Heart right ventricle (tissue), 16 donors: Measurements from ENCODE around the gene EXOC5. TPM values are rescaled to one million over a fixed set of nuclear protein-coding genes. Genes with fewer than 3 reads are reported as not detected.
"Not testable (repeated sequence)": the region's sequence is repeated elsewhere in the genome, so short reads cannot be mapped to it uniquely, and the experiment has no call there.

Experiments
- ATAC-seq, 8 donors: fragments of 200-7000 bp; cut with Tn5 transposase; one replicate each; pipeline ENCODE4 v1.9.1; 2020; ENCODE audit warnings: mild to moderate bottlenecking in 8 of 8, moderate library complexity in 8 of 8, moderate number of reproducible peaks in 1 of 8
- DNase-seq, 2 donors: peaks; one replicate each; pipeline ENCODE4 v3.0.0-alpha.2; 2020
- H3K27ac ChIP-seq, 10 donors: fragments of 200-600 bp; sonication (generic) in 2 of 10; one replicate each; pipeline versions ENCODE4 v1.5.0 to v1.8.0; 2020 to 2022; ENCODE audit warnings: mild to moderate bottlenecking in 3 of 10
- H3K27me3 ChIP-seq, 7 donors: fragments of 200-600 bp; one replicate each; pipeline ENCODE4 v1.8.0; 2021 to 2022; ENCODE audit warnings: mild to moderate bottlenecking in 2 of 7
- H3K36me3 ChIP-seq, 9 donors: fragments of 200-600 bp; sonication (generic) in 1 of 9; one replicate each; pipeline versions ENCODE4 v1.5.0 to v1.8.0; 2020 to 2022; ENCODE audit warnings: mild to moderate bottlenecking in 2 of 9
- H3K4me1 ChIP-seq, 9 donors: fragments of 200-600 bp; sonication (generic) in 1 of 9; one replicate each; pipeline versions ENCODE4 v1.5.0 to v1.8.0; 2020 to 2022; ENCODE audit warnings: mild to moderate bottlenecking in 4 of 9
- H3K4me3 ChIP-seq, 10 donors: fragments of 200-600 bp; sonication (generic) in 2 of 10; one replicate each; pipeline versions ENCODE4 v1.5.0 to v1.8.0; 2020 to 2022; ENCODE audit warnings: mild to moderate bottlenecking in 7 of 10, moderate library complexity in 2 of 10
- H3K9me3 ChIP-seq, 11 donors: fragments of 200-600 bp in 10 of 11; sonication (generic) in 2 of 11; one replicate each; pipeline versions ENCODE4 v1.5.0 to v1.8.0; 2013 to 2022; ENCODE audit warnings: mild to moderate bottlenecking in 2 of 11, control low read depth in 1 of 11, moderate library complexity in 1 of 11
- CTCF ChIP-seq, 9 donors: fragments of 200-600 bp; sonication (generic) in 2 of 9; IDR thresholded peaks; one replicate each; pipeline versions ENCODE4 v1.5.0 to v1.8.0; 2021 to 2022; ENCODE audit warnings: antibody characterized with exemption in 9 of 9, mild to moderate bottlenecking in 5 of 9, moderate library complexity in 1 of 9
- WGBS, 2 donors: extraction: QIAGEN DNeasy Blood & Tissue Kit; methylation state at CpG; one replicate each; pipeline ENCODE4 v1.1.7; 2013; ENCODE audit warnings: inconsistent platforms in 1 of 2; 5-methylcytosine and 5-hydroxymethylcytosine counted together
- intact Hi-C, 10 donors: fragments of 100-400 bp; cut with DNase I; formaldehyde crosslinking; loops; one replicate each; pipeline versions ENCODE4 v1.11.1 to v1.14.2; 2022
- polyA plus RNA-seq, 2 donors: library from polyadenylated mRNA; stranded (reverse); fragments of 200-250 nt; gene quantifications; one replicate each; pipeline ENCODE4 v1.2.3, GENCODE V29; 2013
- total RNA-seq, 10 donors: library from RNA; stranded (reverse); fragmentation: NEBNext Ultra II Directional in 3 of 10; extraction: Animal tissue kit (Norgen Biotek cat#: 25700) in 3 of 10; gene quantifications; one replicate each; pipeline versions ENCODE4 v1.2.1 to v1.2.4, GENCODE V29; 2021 to 2023
- donor health status: Arrhythmogenic right ventricular cardiomyopathy.
- donor health status: ischemic (EF 13 %, LVEDD 7.1; RV severe dilation, severe dysfunction).
- donor health status: healthy with polysubstance abuse.
- donor health status: DM: no; HTN: yes; CAD: no.
- donor health status: DM: no; HTN: no; CAD: no.
- donor health status: ischemic (EF 25% LVEDD 6.9; RV normal size, moderate dysfunction).
- donor health status: ischemic (EF 25% LVEDD 5.7; RV mildly dilated, moderate dysfunction).
- donor health status: healthy.
- donor health status: DM: yes; HTN: yes; CAD: no.
- donor health status: Ischemic cardiomyopathy.
- donor health status: ischemic (EF 35%, LVEDD 5.7; RV mildly dilated, moderate dysfunction).
- donor health status: nonischemic (EF 11% LVEDD 7.7; RV severe dilation, severe dysfunction).
- donor health status: DM: yes; HTN: yes; CAD: no.
- donor health status: PGD.
- donor health status: ischemic (EF 29% LVEDD 5.4; RV normal size, mild dysfunction).
- donor health status: nonischemic (EF 23%, LVEDD 6.1; RV moderate dilation, normal function).

The EXOC5 gene
- total and polyA plus RNA-seq, 12 donors = 5.5 to 70.1 (median 59.8) TPM

- H3K4me3 ChIP-seq = no peak overlapping the region
- peaks cover 0 to 8% (median 0%) of the 10 kb centered on the region in 9 donors for H3K4me1 ChIP-seq
- intact Hi-C loops = no loop called here
- TF ChIP-seq CTCF (IDR thresholded peaks at IDR 0.05) = no peak
- H3K9me3 ChIP-seq = no peaks in the 10 kb centered on the region
- DNase-seq (no peak), ATAC-seq (no peak)
- H3K27ac ChIP-seq = no peak overlapping the region
- no peaks in the 10 kb centered on the region for H3K27me3 ChIP-seq
- H3K36me3 ChIP-seq = peaks cover 0 to 87% (median 3%) of the 10 kb centered on the region in 9 donors
Measured at GRCh38 chr14:57243320-57243719, 25.4 kb downstream of the EXOC5 start.

- DNase-seq, H3K27me3 ChIP-seq, H3K9me3 ChIP-seq, H3K4me1 ChIP-seq, ATAC-seq, H3K27ac ChIP-seq, H3K4me3 ChIP-seq, intact Hi-C loops: not testable (repeated sequence)
- peaks cover 0 to 91% (median 3%) of the 10 kb centered on the region in 9 donors for H3K36me3 ChIP-seq
- 96% methylated on average over 7 of the region's 7 CpGs for WGBS, 2 donors
Measured at GRCh38 chr14:57240115-57240514, 28.6 kb downstream of the EXOC5 start.

- no peak for ATAC-seq
Measured at GRCh38 chr14:57232006-57232405, 36.7 kb downstream of the EXOC5 start.

GRCh38 chr14:57228320-57228719, 40.4 kb downstream of the EXOC5 start:
- 94 to 96% methylated on average over 2 of the region's 2 CpGs for WGBS, 2 donors
- H3K27ac ChIP-seq, H3K4me3 ChIP-seq, H3K27me3 ChIP-seq, H3K4me1 ChIP-seq, intact Hi-C loops, DNase-seq, ATAC-seq, H3K9me3 ChIP-seq: not testable (repeated sequence)
- H3K36me3 ChIP-seq = peaks cover 0 to 84% (median 25%) of the 10 kb centered on the region in 9 donors

More at GRCh38 chr14:57232006-57232405, 36.7 kb downstream of the EXOC5 start:
- Histone ChIP-seq H3K4me1 (no peaks in the 10 kb centered on the region), H3K27me3 (no peaks in the 10 kb centered on the region), H3K4me3 (no peak overlapping the region), H3K36me3 (peaks cover 0 to 100% (median 30%) of the 10 kb centered on the region in 9 donors), H3K9me3 (peaks cover 0 to 5% (median 0%) of the 10 kb centered on the region in 11 donors), H3K27ac (no peak overlapping the region)
- no peak for DNase-seq
- no peak for TF ChIP-seq CTCF (IDR thresholded peaks at IDR 0.05)
- WGBS, 2 donors = 95% methylated on average over 1 of the region's 1 CpG
- intact Hi-C loops = no loop called here

GRCh38 chr14:57227083-57227482, 41.6 kb downstream of the EXOC5 start:
- intact Hi-C loops = no loop called here

More at GRCh38 chr14:57227083-57227482, 41.6 kb downstream of the EXOC5 start:
- Histone ChIP-seq H3K4me1 (no peaks in the 10 kb centered on the region), H3K9me3 (peaks cover 0 to 5% (median 0%) of the 10 kb centered on the region in 11 donors), H3K36me3 (peaks cover 0 to 82% (median 22%) of the 10 kb centered on the region in 9 donors), H3K27me3 (no peaks in the 10 kb centered on the region), H3K4me3 (no peak overlapping the region), H3K27ac (no peak overlapping the region)
- TF ChIP-seq CTCF (IDR thresholded peaks at IDR 0.05) = no peak
- DNase-seq = no peak
- no peak for ATAC-seq
- 86 to 87% methylated on average over 2 of the region's 2 CpGs for WGBS, 2 donors
